ENCODE results near the gene SEMA6B. TPM values are rescaled to one million over a fixed set of nuclear protein-coding genes. Genes with fewer than 3 reads are reported as not detected.
A peak's percentile ranks its signal among the peaks of the same experiment; 100 is the strongest.

Gene SEMA6B
- polyA plus RNA-seq, 12 donors, result 22.4 to 71.3 (median 41.1) TPM; not detected in 1

- no peak for DNase-seq
Measured at GRCh38 chr19:4589579-4590410, 30.3 kb upstream of the SEMA6B start.

GRCh38 chr19:4588291-4588761, 28.8 kb upstream of the SEMA6B start:
- no peak for DNase-seq

- DNase-seq, result no peak
Measured at GRCh38 chr19:4587527-4587926, 28.0 kb upstream of the SEMA6B start.

DNA sequence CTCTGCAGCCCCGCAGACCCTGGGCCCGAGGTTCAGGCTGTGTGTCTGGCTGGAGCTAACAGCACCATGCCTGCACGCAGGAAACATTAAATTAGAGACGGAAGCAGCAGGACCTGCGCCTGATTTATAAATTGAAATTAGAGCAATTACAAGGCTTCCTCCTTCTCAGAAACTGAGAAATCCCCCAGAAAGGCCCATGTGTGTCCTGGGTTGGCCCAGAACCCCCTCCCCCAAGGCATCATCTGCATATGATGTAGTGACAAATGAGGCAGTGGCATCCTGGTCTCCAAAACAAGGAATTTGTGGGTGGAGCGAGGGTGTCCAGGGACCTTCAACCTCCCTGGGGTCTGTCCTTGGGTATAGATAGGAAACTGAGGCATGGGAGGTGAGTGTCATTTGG, 27.2 kb upstream of the SEMA6B start:
- no peak for DNase-seq

GRCh38 chr19:4586245-4586644, 26.8 kb upstream of the SEMA6B start:
- DNase-seq, result no peak

- no peak for DNase-seq
Measured at GRCh38 chr19:4585556-4585955, 26.1 kb upstream of the SEMA6B start.

GRCh38 chr19:4584670-4585460, 25.4 kb upstream of the SEMA6B start:
- peak; percentile 64 for DNase-seq

GRCh38 chr19:4583961-4584669, 24.6 kb upstream of the SEMA6B start:
- peak; percentile 46 for DNase-seq

- DNase-seq, result no peak
Measured at GRCh38 chr19:4582980-4583842, 23.7 kb upstream of the SEMA6B start.

DNA sequence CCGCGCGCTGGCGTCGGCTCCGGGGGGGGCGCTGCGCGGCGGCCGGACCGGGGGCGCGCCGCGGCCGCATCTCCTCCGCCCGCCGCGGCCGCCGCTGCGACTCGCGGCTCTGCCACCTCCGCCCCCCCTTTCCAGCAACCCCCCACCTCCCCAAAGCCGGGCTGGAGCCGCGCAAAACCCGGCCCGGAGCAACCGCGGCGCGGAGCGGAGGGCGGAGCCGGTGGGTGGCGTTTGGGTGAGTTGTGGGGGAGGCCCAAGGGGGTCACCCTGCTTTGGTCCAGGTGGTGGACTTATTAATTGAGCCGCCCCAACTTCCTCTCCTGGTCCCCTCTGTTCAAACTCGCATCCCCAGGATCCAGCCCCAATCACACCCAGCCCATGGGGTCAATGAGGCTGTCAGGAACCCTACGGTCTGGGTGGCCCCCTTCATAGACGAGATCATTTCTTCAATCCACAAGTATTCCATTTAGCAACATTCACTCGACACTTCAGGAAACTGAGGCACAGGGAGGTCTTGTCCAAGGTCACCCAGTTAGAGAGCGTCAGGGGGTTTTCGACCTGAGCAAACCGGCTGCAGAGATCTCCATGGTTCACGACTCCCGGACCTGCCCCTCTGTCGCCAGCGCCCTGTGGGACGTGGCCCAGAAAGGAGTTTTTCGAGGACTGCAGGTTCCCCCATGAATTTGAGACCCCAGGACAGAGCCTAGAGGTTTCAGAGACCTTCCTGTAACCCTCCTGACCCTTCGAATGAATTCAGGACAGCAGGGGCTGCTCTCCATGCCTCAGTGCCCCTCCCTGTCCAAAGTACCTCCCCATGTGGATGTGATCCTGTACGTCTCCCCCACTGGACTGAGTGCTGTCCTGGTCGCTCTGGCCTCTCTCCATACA, 22.4 kb upstream of the SEMA6B start:
- no peak for DNase-seq

GRCh38 chr19:4580961-4581665, 21.6 kb upstream of the SEMA6B start:
- DNase-seq, result no peak

DNA sequence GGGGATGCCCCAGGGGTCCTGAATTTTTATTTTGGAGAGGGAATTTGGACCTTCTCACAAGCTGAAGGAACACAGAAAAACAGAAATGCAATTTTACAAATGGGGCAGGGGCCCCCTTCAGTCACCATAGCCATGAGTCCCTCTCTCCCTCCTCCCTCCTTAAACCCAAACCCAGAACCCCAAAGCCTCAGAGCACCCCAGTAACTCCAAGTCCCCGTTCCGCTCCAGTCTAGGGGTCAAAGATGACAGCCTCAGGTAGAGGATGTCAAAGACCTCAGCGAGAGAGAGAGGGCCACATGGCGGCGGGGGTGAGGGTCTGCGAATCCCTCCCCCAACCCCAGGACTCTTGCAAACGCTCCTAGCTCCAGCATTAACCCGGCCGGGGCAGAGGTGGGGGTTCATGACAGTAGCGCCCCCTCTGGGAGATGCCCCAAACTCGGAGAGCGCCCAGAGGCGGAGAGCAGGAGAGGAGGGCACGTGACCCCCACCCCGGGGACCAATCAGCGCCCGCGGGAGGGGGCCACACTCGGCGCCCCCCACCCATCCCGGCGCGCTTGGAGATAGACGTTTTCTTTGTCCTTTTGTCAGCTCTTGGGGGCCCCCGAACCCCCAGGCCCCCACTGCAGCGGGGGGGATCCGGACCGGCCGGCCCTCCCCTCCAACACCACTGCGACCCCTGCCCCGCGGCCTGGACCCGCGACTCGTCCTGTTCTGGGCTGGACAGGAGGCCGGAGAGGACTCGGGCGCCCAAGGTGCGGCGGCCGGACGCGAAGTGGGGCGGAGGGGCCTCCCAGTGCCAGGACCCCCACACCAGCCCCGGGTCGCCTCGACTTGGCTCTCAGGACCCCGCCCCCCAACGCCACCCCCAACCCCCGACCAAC, 20.8 kb upstream of the SEMA6B start:
- DNase-seq, result no peak

DNA sequence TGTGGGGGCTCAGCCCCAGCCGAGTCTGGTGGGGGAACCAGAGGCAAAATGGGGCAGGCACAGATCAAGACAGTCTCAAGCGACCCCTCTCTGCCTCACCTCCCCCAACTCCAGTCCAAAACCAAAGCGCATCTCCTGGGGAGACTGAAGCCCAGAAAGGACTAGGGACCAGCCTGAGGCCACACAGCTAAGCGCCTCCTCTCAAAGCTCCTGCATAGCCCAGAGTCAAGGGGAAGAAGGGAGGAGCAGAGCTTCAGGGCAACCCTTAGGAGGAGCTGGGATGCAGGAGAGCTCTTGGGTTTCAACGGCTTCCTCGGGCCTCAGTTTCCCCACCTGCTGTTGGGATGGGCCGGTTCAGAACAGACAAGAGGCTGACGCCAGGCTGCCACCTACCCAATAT, 19.9 kb upstream of the SEMA6B start:
- no peak for DNase-seq

DNA sequence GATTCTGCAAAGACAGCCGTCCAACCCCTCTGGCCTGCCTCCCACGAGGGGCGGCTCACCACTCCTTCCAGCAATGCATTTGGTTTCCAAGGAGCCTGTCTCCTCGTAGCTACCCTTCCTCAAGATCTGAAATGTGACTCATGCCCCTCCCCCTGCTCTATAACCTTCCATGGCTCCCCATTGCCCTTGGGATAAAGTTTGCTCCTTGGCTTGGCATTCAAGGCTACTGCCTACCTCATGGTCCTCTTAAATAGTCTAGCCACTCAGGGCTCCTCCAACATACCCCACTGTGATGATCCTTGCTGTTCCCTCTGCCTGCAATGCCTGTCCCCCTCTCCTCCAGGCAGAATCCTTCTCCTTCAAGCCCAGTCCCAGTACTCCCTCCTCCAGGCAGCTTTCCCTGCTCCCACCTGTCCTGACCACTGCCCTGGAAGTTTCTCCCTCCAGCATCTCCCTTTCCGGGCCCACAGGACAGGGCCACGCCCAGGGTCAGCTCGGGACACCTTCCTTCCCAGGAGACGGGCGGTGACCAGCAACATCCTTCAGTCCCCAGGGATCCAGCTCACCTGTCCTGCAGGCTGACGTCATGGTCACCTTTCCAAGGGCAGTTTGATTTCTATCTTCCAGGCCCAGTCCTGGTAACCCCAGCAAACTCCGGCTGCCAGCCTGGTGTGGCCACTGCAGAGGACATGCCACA, 19.2 kb upstream of the SEMA6B start:
- DNase-seq, result no peak

GRCh38 chr19:4577020-4577782, 17.7 kb upstream of the SEMA6B start:
- DNase-seq, result no peak

- DNase-seq, result peak; percentile 51
Measured at GRCh38 chr19:4576016-4576933, 16.8 kb upstream of the SEMA6B start.

Data from muscle of arm (tissue), 12 donors.